ENCODE results near the gene PLXNA1.

PLXNA1 gene

GRCh38 chr3:127028781-127029657 is 46.1 kb downstream of the PLXNA1 start:
- TF ChIP-seq Cebpa-rat (IDR thresholded peaks at IDR 0.05): no peak

GRCh38 chr3:127029658-127030507 is 47.0 kb downstream of the PLXNA1 start:
- Histone ChIP-seq H3K4me3 (no peak overlapping the region), H3K9ac (no peak overlapping the region), H4K20me1 (peaks cover 0 to 77% (median 9%) of the 10 kb centered on the region in 11 experiments; a peak in 11 of 22 replicates), H3K27me3 (no peaks in the 10 kb centered on the region), H3K4me2 (no peak overlapping the region), H3K27ac (no peak overlapping the region), H3K9me3 (replicated peaks in 1 of 11) (no peaks in the 10 kb centered on the region), H3K4me1 (peaks cover 15 to 25% (median 19%) of the 10 kb centered on the region in 10 experiments), H3K36me3 (peaks cover 0 to 88% (median 0%) of the 10 kb centered on the region in 11 experiments; a peak in 6 of 22 replicates)
- TF ChIP-seq Cebpa-rat (IDR thresholded peaks at IDR 0.05): no peak

More at GRCh38 chr3:127028781-127029657, 46.1 kb downstream of the PLXNA1 start:
- no peak overlapping the region for H3K4me2 ChIP-seq
- H3K9me3 ChIP-seq (replicated peaks in 1 of 11): no peaks in the 10 kb centered on the region
- peaks cover 0 to 75% (median 7%) of the 10 kb centered on the region in 11 experiments; a peak in 10 of 22 replicates for H4K20me1 ChIP-seq
- H3K36me3 ChIP-seq: peaks cover 0 to 81% (median 0%) of the 10 kb centered on the region in 11 experiments; a peak in 6 of 22 replicates
- H3K4me1 ChIP-seq: peaks cover 19 to 29% (median 21%) of the 10 kb centered on the region in 10 experiments
- no peak overlapping the region for H3K27ac ChIP-seq
- H3K27me3 ChIP-seq: no peaks in the 10 kb centered on the region
- H3K4me3 ChIP-seq: no peak overlapping the region
- no peak overlapping the region for H3K9ac ChIP-seq

- H3K36me3 ChIP-seq: peaks cover 0 to 88% (median 0%) of the 10 kb centered on the region in 11 experiments; a peak in 6 of 22 replicates
- peaks cover 0 to 77% (median 7%) of the 10 kb centered on the region in 11 experiments; a peak in 11 of 22 replicates for H4K20me1 ChIP-seq
- peaks cover 10 to 17% (median 14%) of the 10 kb centered on the region in 10 experiments for H3K4me1 ChIP-seq
- no peak overlapping the region for H3K9ac ChIP-seq
- no peak overlapping the region for H3K4me2 ChIP-seq
- H3K9me3 ChIP-seq (replicated peaks in 1 of 11): no peaks in the 10 kb centered on the region
- TF ChIP-seq Cebpa-rat (IDR thresholded peaks at IDR 0.05): no peak
- H3K27ac ChIP-seq: no peak overlapping the region
- no peaks in the 10 kb centered on the region for H3K27me3 ChIP-seq
- H3K4me3 ChIP-seq: no peak overlapping the region
Observed at GRCh38 chr3:127030508-127031412, 47.8 kb downstream of the PLXNA1 start.

GRCh38 chr3:127031413-127031810 is 48.5 kb downstream of the PLXNA1 start:
- no peak for TF ChIP-seq Cebpa-rat (IDR thresholded peaks at IDR 0.05)
- Histone ChIP-seq H3K36me3 (peaks cover 0 to 83% (median 0%) of the 10 kb centered on the region in 11 experiments; a peak in 6 of 22 replicates), H3K27ac (no peak overlapping the region)

GRCh38 chr3:127031845-127032244 is 48.9 kb downstream of the PLXNA1 start:
- no peak for TF ChIP-seq Cebpa-rat (IDR thresholded peaks at IDR 0.05)
- Histone ChIP-seq H3K27me3 (no peaks in the 10 kb centered on the region), H3K4me1 (peaks cover 0 to 15% (median 4%) of the 10 kb centered on the region in 10 experiments; a peak in 9 of 20 replicates), H3K9me3 (replicated peaks in 1 of 11) (no peaks in the 10 kb centered on the region), H3K27ac (no peak overlapping the region), H3K36me3 (peaks cover 0 to 79% (median 0%) of the 10 kb centered on the region in 11 experiments; a peak in 6 of 22 replicates), H4K20me1 (peaks cover 0 to 76% (median 5%) of the 10 kb centered on the region in 11 experiments; a peak in 10 of 22 replicates), H3K4me2 (no peak overlapping the region), H3K9ac (no peak overlapping the region), H3K4me3 (no peak overlapping the region)

More at GRCh38 chr3:127031413-127031810, 48.5 kb downstream of the PLXNA1 start:
- Histone ChIP-seq H3K9me3 (replicated peaks in 1 of 11) (no peaks in the 10 kb centered on the region), H3K4me2 (no peak overlapping the region), H3K27me3 (no peaks in the 10 kb centered on the region), H3K4me1 (peaks cover 3 to 17% (median 8%) of the 10 kb centered on the region in 10 experiments; a peak in 19 of 20 replicates), H4K20me1 (peaks cover 0 to 77% (median 5%) of the 10 kb centered on the region in 11 experiments; a peak in 11 of 22 replicates), H3K4me3 (no peak overlapping the region), H3K9ac (no peak overlapping the region)

GRCh38 chr3:127032296-127032990 is 49.5 kb downstream of the PLXNA1 start:
- peaks cover 0 to 73% (median 0%) of the 10 kb centered on the region in 11 experiments; a peak in 6 of 22 replicates for H3K36me3 ChIP-seq
- peaks cover 0 to 78% (median 5%) of the 10 kb centered on the region in 11 experiments; a peak in 8 of 22 replicates for H4K20me1 ChIP-seq
- H3K4me2 ChIP-seq: no peak overlapping the region; a peak in 1 of 22 replicates
- no peak overlapping the region for H3K9ac ChIP-seq
- no peaks in the 10 kb centered on the region for H3K27me3 ChIP-seq
- no peaks in the 10 kb centered on the region for H3K9me3 ChIP-seq (replicated peaks in 1 of 11)
- no peak overlapping the region for H3K27ac ChIP-seq
- H3K4me1 ChIP-seq: peaks cover 0 to 15% (median 4%) of the 10 kb centered on the region in 10 experiments; a peak in 6 of 20 replicates
- H3K4me3 ChIP-seq: no peak overlapping the region
- TF ChIP-seq Cebpa-rat (IDR thresholded peaks at IDR 0.05): no peak

Data from BLaER1 treated with 17β-estradiol and CSF1 and Interleukin-3, amounts not matched to agents 10 nM and 100 nM (cell line).